ENCODE measurements around the gene SNX11.

DNA sequence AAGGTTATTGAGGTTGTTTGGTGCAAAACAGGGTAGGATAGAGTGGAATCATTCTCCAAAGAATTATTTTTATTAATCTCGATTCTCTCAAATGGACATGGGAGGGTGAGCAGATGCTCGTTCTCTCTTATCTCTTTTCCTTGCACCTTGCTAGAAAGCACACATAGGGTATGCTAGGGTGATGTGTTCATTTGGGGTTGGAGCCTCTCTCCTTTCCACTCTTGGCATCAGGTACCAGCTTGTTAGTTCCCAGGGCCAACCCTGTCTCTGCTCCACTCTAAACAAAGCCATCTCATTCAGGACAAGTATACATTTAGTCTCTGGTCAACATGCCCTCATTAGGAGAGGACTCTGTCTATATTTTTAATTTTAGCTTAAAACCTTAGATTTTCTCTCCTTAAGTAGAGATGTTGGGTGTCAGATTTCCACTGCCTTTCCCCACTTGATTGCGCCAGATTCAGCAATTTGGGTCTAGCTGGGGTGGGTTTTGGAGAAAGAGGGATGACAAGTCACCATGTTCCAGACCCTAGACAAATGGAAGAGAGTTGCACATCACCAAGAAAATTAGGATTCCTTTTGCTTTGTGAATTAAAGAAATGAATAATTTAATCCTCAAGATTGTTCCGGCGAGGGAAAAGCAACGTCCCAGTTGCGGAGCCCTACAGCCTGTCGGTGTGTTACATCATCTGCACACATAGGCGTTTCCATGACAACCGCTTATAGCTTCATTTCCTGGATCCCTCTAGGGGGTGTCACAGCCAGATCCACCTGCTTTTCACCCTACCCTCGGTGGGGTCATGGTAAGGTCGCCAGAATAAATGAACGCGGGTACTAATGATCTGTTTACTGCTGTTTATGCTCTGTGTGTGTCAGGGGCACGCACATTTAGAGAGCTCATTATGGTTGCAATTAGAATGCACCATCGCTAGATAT, 41.6 kb downstream of the SNX11 start:
- TF ChIP-seq POLR2A (IDR thresholded peaks at IDR 0.05) (no peak), CTCF (IDR thresholded peaks at IDR 0.05) (no peak)
